GM23248 (cell line): ENCODE data around the gene PIH1D2.

Source experiments
- EZH2 ChIP-seq: fragments of 200-600 bp; sonication (generic); IDR thresholded peaks from 2 replicates; pipeline ENCODE4 v1.6.1; 2018; ENCODE audit warnings: antibody characterized with exemption, mild to moderate bottlenecking; ENCODE audit not compliant: insufficient read depth, poor library complexity, severe bottlenecking
- EZH2phosphoT487 ChIP-seq: fragments of 200-600 bp; sonication (generic); IDR thresholded peaks from 2 replicates; pipeline ENCODE4 v1.6.1; 2018; ENCODE audit warnings: antibody characterized with exemption, moderate library complexity, mild to moderate bottlenecking, low read depth; ENCODE audit not compliant: insufficient read depth

DNA sequence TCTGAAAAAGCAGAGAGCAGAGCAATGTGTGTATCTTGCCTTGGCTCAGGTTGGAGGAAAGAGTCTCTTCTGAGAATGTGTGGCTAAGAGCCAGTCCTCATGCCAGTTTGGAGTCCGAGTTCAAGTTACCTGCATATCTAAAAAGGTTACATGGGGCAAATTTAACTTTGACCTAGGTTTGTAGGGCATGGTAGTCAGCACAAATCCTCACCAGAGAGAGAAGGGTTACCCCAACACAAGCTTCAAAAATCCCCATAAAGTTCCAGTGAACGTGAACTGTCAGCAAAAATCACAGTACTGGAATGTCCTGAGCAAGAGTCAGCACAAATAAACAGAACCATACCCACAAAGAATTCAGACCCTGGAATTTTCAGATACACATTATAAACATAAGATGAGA, 26.6 kb upstream of the PIH1D2 start:
- TF ChIP-seq EZH2 (no peak), EZH2phosphoT487 (no peak)
